Prostate gland (tissue), 2 donors: Measurements from ENCODE around the gene ZNF219.

ENCODE experiments used
- POLR2A ChIP-seq: fragments of 450-650 bp; IDR thresholded peaks from one replicate; pipeline ENCODE4 v1.6.1; 2016; ENCODE audit warnings: antibody characterized with exemption, mild to moderate bottlenecking
- POLR2AphosphoS5 ChIP-seq: sonication (generic); formaldehyde crosslinking; IDR thresholded peaks from one replicate; pipeline ENCODE4 v1.6.1; 2017; ENCODE audit warnings: antibody characterized with exemption
- TF ChIP-seq, protein P1 (sequence below), 4 experiments: fragments of 200-600 bp in 2 of 4; fragments of 450-650 bp in 2 of 4; sonication (generic) in 2 of 4; IDR thresholded peaks; 1 replicate in 3 of 4; 2 replicates in 1 of 4; pipeline ENCODE4 v1.5.1; 2016 to 2019; ENCODE audit warnings: antibody characterized with exemption in 4 of 4, mild to moderate bottlenecking in 2 of 4, moderate library complexity in 2 of 4

DNA sequence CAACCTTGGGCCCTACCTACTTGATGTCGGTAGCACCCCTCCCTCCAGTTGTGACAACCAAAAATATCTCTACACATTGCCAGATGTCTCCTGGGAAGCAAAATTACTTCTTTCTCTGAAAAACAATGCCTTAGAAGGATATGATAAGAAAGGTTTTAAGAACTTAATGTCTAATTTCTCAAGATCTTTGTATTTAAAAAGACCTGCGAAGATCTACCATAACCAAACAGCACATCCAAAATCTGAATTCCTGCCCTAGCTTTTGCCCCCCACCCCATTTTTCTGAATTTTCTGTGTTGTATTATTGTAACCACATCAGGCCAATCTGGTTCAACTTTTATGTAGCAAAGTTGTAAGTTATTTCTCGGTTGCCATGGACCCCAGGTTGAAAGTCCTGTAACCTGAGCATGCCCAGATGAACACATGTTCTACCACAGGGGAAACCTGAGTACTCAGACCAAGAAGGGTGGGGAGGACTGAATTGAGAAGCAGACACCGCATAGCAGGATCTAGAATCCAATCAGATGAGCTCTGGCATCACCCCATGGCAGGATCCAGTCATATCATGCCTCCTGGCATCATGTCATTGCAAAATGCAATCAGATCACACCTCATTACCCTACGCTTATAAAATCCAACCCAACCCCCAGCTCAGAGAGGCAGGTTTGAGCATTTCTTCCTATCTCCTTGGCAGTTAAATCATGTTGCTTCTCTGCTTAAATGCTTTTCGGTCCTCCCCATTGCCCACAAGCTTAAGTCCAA, 11.1 kb upstream of the ZNF219 start:
- TF ChIP-seq, protein P1, sequence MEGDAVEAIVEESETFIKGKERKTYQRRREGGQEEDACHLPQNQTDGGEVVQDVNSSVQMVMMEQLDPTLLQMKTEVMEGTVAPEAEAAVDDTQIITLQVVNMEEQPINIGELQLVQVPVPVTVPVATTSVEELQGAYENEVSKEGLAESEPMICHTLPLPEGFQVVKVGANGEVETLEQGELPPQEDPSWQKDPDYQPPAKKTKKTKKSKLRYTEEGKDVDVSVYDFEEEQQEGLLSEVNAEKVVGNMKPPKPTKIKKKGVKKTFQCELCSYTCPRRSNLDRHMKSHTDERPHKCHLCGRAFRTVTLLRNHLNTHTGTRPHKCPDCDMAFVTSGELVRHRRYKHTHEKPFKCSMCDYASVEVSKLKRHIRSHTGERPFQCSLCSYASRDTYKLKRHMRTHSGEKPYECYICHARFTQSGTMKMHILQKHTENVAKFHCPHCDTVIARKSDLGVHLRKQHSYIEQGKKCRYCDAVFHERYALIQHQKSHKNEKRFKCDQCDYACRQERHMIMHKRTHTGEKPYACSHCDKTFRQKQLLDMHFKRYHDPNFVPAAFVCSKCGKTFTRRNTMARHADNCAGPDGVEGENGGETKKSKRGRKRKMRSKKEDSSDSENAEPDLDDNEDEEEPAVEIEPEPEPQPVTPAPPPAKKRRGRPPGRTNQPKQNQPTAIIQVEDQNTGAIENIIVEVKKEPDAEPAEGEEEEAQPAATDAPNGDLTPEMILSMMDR (IDR thresholded peaks at IDR 0.05), result no peak
- TF ChIP-seq POLR2AphosphoS5 (no peak), POLR2A (no peak)
